HepG2 (cell line): ENCODE data around the gene CCDC106. TPM values are rescaled to one million over a fixed set of nuclear protein-coding genes. Genes with fewer than 3 reads are reported as not detected.

Experiments
- ARNT2 ChIP-seq: sonication (generic); formaldehyde crosslinking; IDR thresholded peaks from 2 replicates; pipeline ENCODE4 v1.8.0; 2022; ENCODE audit warnings: mild to moderate bottlenecking, low read depth, missing genetic modification reagents, moderate library complexity
- ATF7 ChIP-seq, 2 experiments: fragments of 450-650 bp in 1 of 2; sonication (generic) in 1 of 2; formaldehyde crosslinking in 1 of 2; IDR thresholded peaks; 2 replicates each; pipeline versions ENCODE4 v1.4.0 to v1.6.1; 2016 to 2020; ENCODE audit warnings: antibody characterized with exemption in 1 of 2, mild to moderate bottlenecking in 1 of 2, missing genetic modification reagents in 1 of 2
- CAMTA2 ChIP-seq: sonication (generic); formaldehyde crosslinking; IDR thresholded peaks from 2 replicates; pipeline ENCODE4 v1.4.0; 2020; ENCODE audit warnings: mild to moderate bottlenecking, missing genetic modification reagents, borderline replicate concordance
- E2F1 ChIP-seq: sonication (generic); formaldehyde crosslinking; IDR thresholded peaks from 2 replicates; pipeline ENCODE4 v1.5.0; 2020; ENCODE audit warnings: missing genetic modification reagents
- ETS1 ChIP-seq: sonication (generic); formaldehyde crosslinking; IDR thresholded peaks from 2 replicates; pipeline ENCODE4 v1.4.0; 2020; ENCODE audit warnings: missing genetic modification reagents
- GRHL1 ChIP-seq: sonication (generic); formaldehyde crosslinking; conservative IDR thresholded peaks from 2 replicates; pipeline ENCODE4 v1.8.0; 2022; ENCODE audit warnings: missing genetic modification reagents
- HCFC1 ChIP-seq: fragments of 150-350 bp; IDR thresholded peaks from 2 replicates; pipeline ENCODE4 v1.6.1; 2014; ENCODE audit warnings: low read depth, low read length
- HDAC1 ChIP-seq: sonication (generic); formaldehyde crosslinking; IDR thresholded peaks from 2 replicates; pipeline ENCODE4 v1.5.1; 2020; ENCODE audit warnings: mild to moderate bottlenecking, missing genetic modification reagents
- MIER2 ChIP-seq: IDR thresholded peaks from 2 replicates; pipeline ENCODE4 v1.6.1; 2016; ENCODE audit warnings: missing biosample characterization, missing genetic modification reagents
- NFATC3 ChIP-seq: sonication (generic); formaldehyde crosslinking; IDR thresholded peaks from 2 replicates; pipeline ENCODE4 v1.5.1; 2020; ENCODE audit warnings: mild to moderate bottlenecking, missing genetic modification reagents
- NR2F1 ChIP-seq, 2 experiments: fragments of 450-650 bp in 1 of 2; formaldehyde crosslinking in 1 of 2; IDR thresholded peaks; 2 replicates each; pipeline versions ENCODE4 v1.5.0 to v1.6.1; 2016 to 2020; ENCODE audit warnings: mild to moderate bottlenecking in 1 of 2, missing compliant biosample characterization in 1 of 2, missing genetic modification reagents in 1 of 2, moderate library complexity in 1 of 2
- PITX1 ChIP-seq: sonication (generic); formaldehyde crosslinking; IDR thresholded peaks from 2 replicates; pipeline ENCODE4 v1.5.1; 2020; ENCODE audit warnings: mild to moderate bottlenecking, missing genetic modification reagents
- POGZ ChIP-seq: sonication (generic); formaldehyde crosslinking; IDR thresholded peaks from 2 replicates; pipeline ENCODE4 v1.4.0; 2020; ENCODE audit warnings: mild to moderate bottlenecking, missing genetic modification reagents
- RARG ChIP-seq: sonication (generic); formaldehyde crosslinking; IDR thresholded peaks from 2 replicates; pipeline ENCODE4 v1.4.0; 2020; ENCODE audit warnings: low read depth, mild to moderate bottlenecking, missing genetic modification reagents
- RXRA ChIP-seq: sonication (generic); formaldehyde crosslinking; IDR thresholded peaks from 2 replicates; pipeline ENCODE4 v1.5.1; 2020; ENCODE audit warnings: missing genetic modification reagents
- STAT6 ChIP-seq: sonication (generic); formaldehyde crosslinking; IDR thresholded peaks from 2 replicates; pipeline ENCODE4 v1.4.0; 2020; ENCODE audit warnings: missing genetic modification reagents, mild to moderate bottlenecking, borderline replicate concordance
- U2AF2 ChIP-seq: fragments of 200-400 bp; formaldehyde crosslinking; IDR thresholded peaks from 2 replicates; pipeline ENCODE4 v1.6.1; 2017; ENCODE audit warnings: low read depth, mild to moderate bottlenecking, low read length
- ZKSCAN5 ChIP-seq: sonication (generic); formaldehyde crosslinking; IDR thresholded peaks from 2 replicates; pipeline ENCODE4 v1.5.1; 2020; ENCODE audit warnings: mild to moderate bottlenecking, missing genetic modification reagents
- ZKSCAN8 ChIP-seq: IDR thresholded peaks from 2 replicates; pipeline ENCODE4 v1.6.1; 2016; ENCODE audit warnings: borderline replicate concordance, missing genetic modification reagents, missing compliant biosample characterization
- ZNF547 ChIP-seq: sonication (generic); formaldehyde crosslinking; IDR thresholded peaks from 2 replicates; pipeline ENCODE4 v1.5.1; 2020; ENCODE audit warnings: mild to moderate bottlenecking, missing genetic modification reagents
- ZNF616 ChIP-seq: sonication (generic); formaldehyde crosslinking; IDR thresholded peaks from 2 replicates; pipeline ENCODE4 v1.5.0; 2020; ENCODE audit warnings: low read depth, mild to moderate bottlenecking, missing genetic modification reagents
- ZNF720 ChIP-seq: sonication (generic); formaldehyde crosslinking; IDR thresholded peaks from 2 replicates; pipeline ENCODE4 v1.4.0; 2020; ENCODE audit warnings: missing genetic modification reagents
- ZNF891 ChIP-seq: sonication (generic); formaldehyde crosslinking; IDR thresholded peaks from 2 replicates; pipeline ENCODE4 v1.5.0; 2020; ENCODE audit warnings: mild to moderate bottlenecking, missing genetic modification reagents
- polyA plus RNA-seq, 8 experiments: library from polyadenylated mRNA; depleted of rRNA in 3 of 8; stranded (reverse) in 7 of 8; unstranded in 1 of 8; fragments of >200 nt; fragmentation: Illumina TruSeq in 4 of 8; extraction: Trizol in 4 of 8; gene quantifications; 2 replicates each; pipeline versions ENCODE4 v1.2.1 to v1.2.3, GENCODE V29; 2011 to 2016; ENCODE audit warnings: low read depth in 4 of 8, missing spikeins in 1 of 8, mixed read lengths in 1 of 8; ENCODE audit not compliant: insufficient read depth in 1 of 8
- total RNA-seq, 5 experiments: library from RNA; depleted of rRNA; stranded (reverse); fragments of >200 nt; fragmentation: Illumina TruSeq; extraction: Trizol; gene quantifications; 2 replicates each; pipeline ENCODE4 v1.2.3, GENCODE V29; 2016; ENCODE audit warnings: low read depth in 1 of 5

CCDC106 gene
- total and polyA plus RNA-seq, 2 of the 13 experiments (the other 11 are each of a cell fraction or from before 2014, with no cell fraction given) = 4.7 to 8.8 TPM

- TF ChIP-seq STAT6 (CRISPR knock-in tag) (no peak), ATF7 (IDR thresholded peaks at IDR 0.05) (no peak), ATF7 (CRISPR knock-in tag; IDR thresholded peaks at IDR 0.05) (0 out of 2 replicates have a peak, but pooled peaks have one; percentile 23), HDAC1 (CRISPR knock-in tag) (0 out of 2 replicates have a peak, but pooled peaks have one; percentile 24), PITX1 (CRISPR knock-in tag) (no peak), E2F1 (CRISPR knock-in tag) (peak; percentile 39; the same call in 1 of the 2 replicates), ZNF720 (CRISPR knock-in tag) (no peak), HCFC1 (peak; percentile 35; the same call in 1 of the 2 replicates), ARNT2 (CRISPR knock-in tag) (peak; percentile 39), GRHL1 (CRISPR knock-in tag) (no peak), RARG (no peak), ZKSCAN8 (CRISPR knock-in tag) (no peak), CAMTA2 (CRISPR knock-in tag) (no peak), ZKSCAN5 (no peak), NR2F1 (CRISPR knock-in tag; IDR thresholded peaks at IDR 0.05) (no peak), MIER2 (no peak), U2AF2 (no peak), ZNF891 (peak; percentile 65; the same call in 1 of the 2 replicates), ZNF547 (CRISPR knock-in tag) (no peak), ETS1 (CRISPR knock-in tag) (no peak), ZNF616 (CRISPR knock-in tag) (no peak), NFATC3 (CRISPR knock-in tag) (no peak), RXRA (no peak), POGZ (CRISPR knock-in tag) (no peak)
These were observed 23.7 kb upstream of the CCDC106 start, which contains the start of gene ZNF784 (continued) for GRCh38 chr19:55624109-55625003.
